Retinal pigment epithelial cell (primary cell): ENCODE data around the gene PTPRN2.

Experiments used
- DNase-seq: peaks from one replicate; pipeline ENCODE4 v3.0.0-alpha.2; 2010; ENCODE audit warnings: low read depth
- H3K4me3 ChIP-seq: 2 replicates; pipeline ENCODE4 v1.5.1; 2011; ENCODE audit warnings: mild to moderate bottlenecking, low read length, control low read depth, moderate library complexity
- CTCF ChIP-seq: conservative IDR thresholded peaks from 2 replicates; pipeline ENCODE4 v1.5.1; 2011; ENCODE audit warnings: low read depth, low read length, control low read depth, inconsistent platforms

PTPRN2 gene

DNA sequence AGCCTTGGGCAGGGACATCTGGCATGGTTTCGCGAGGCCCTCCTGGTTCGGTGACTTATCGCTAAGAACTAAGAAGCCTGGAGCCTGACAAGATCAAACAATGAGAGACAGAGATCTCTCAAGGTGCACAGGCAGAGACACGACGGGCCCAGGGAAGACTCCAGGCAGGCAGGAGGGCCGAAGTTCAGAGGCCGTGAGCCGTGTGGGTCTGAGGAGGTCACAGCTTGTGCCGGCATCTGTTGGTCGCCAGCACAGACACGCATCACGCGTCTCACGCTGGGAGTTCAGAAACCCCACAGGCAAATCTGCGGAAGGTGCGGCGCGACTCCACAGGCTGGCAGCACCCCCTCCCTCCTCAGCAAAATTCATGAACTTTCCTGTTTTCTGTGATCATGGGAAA, 936.8 kb downstream of the PTPRN2 start:
- no peak for TF ChIP-seq CTCF
- H3K4me3 ChIP-seq: no peak overlapping the region
- no peak for DNase-seq

- TF ChIP-seq CTCF: no peak
Measured at GRCh38 chr7:157650131-157650631, 937.4 kb downstream of the PTPRN2 start.

DNA sequence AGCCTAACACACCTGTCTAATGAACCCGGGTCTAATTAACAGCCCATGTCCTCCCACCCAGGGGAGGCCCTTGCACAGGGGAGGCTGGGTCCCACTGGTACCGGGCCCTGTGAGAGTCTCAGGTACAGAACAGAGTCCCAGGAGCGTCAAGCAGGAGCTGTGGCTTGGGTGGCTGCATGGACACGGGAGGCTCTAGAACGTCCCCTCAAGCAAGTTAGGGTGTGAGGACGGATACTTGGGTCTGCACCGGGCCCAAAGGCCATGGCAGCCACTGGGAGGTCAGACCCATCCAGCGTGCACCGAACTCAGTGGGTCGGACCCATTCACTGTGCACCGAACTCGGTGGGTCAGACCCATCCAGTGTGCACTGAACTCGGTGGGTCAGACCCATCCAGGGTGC, 941.1 kb downstream of the PTPRN2 start:
- DNase-seq: no peak
- TF ChIP-seq CTCF: no peak
- H3K4me3 ChIP-seq: no peak overlapping the region

More at GRCh38 chr7:157650131-157650631, 937.4 kb downstream of the PTPRN2 start:
- no peak for DNase-seq
- H3K4me3 ChIP-seq: no peak overlapping the region

DNA sequence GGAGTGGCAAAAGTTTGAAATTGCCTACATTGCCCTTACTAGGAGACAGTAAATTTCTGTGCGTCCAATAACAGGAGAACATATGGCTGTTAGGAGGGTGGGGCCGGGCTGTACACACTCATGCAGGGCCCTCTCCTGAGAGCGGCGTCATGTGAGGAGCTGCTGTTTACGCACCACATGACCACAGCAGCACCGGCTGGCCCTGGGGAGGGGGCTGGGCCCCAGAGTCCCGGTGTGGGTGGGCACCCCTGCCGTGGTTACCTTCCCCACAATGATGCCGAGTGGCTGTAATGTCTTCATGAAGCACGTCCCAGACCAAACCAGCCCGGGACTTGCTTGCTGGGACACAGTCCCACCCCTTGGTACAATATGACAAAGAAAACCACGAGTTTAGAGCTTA, 942.1 kb downstream of the PTPRN2 start:
- H3K4me3 ChIP-seq: no peak overlapping the region
- DNase-seq: no peak

DNA sequence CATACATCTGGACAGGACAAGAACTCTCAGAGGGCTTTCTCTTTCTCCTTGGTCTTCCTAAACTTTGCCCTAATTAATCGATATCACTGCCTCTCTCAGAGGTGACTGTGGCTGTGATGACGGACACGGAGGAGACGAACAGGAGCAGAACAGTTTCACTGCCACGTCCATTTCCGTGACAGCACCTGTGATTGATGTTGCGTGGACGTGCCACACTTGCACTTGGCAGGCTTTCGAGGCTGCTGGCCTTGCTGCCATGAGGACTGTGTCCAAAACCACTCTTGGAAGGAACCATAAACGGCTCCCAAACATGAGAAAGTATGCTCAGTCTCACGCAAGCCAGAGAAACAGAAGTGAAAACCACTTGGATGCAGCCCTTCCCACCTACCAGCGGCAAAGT, 942.7 kb downstream of the PTPRN2 start:
- no peak overlapping the region for H3K4me3 ChIP-seq
- no peak for TF ChIP-seq CTCF
- no peak for DNase-seq

More for the DNA sequence above, 942.1 kb downstream of the PTPRN2 start:
- TF ChIP-seq CTCF: no peak

DNA sequence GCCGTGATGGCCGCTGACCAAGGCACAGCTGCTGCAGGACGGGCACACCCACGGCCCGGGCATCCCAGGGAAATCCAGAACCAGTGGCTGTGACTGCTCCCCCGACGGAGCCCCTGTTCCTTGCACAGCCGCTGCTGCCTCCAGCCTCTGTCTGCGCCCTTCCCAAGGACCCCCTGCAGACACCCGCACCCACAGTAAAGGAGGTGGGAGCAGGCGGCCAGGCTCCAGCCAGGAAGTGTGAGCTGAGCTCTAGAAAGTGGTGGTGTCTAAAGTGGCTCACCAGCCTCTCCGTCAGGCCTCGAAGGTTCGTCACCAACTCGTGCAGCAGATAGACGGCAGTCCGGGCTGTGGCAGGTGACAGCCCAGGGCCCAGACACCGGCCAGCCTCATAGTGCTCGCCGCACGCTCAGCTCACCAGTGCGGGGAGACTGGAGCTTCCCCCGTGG, 944.1 kb downstream of the PTPRN2 start:
- no peak for DNase-seq
- no peak for TF ChIP-seq CTCF
- no peak overlapping the region for H3K4me3 ChIP-seq

DNA sequence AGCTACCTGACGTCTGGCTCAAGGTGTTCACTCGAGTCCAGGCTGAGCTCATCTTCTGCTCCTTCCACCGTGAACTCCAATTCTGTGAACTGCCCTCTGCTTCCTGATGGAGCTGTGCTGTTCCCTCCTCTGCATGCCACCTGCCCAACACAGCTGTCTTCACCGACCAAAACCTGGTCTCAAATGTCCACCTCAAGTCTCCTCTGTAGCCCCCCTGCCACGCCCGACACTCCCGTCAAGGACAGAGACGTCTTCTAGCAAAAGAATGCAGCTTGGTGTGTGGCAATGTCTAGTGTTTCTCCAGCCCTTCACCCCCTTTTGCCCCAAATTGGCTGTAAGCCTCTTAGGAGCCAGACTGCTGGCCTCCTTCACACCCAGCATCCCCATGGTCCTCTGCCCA, 945.8 kb downstream of the PTPRN2 start:
- no peak overlapping the region for H3K4me3 ChIP-seq
- TF ChIP-seq CTCF: no peak
- DNase-seq: no peak
